Keratinocyte (primary cell): ENCODE results near the gene CPEB4. TPM values are rescaled to one million over a fixed set of nuclear protein-coding genes. Genes with fewer than 3 reads are reported as not detected.

Source experiments
- DNase-seq: peaks from one replicate; pipeline ENCODE4 v3.0.0-alpha.2; 2011; ENCODE audit warnings: low read depth, missing footprints, low spot score
- FAIRE-seq: peaks from 2 replicates; lab custom pipeline; 2011; peaks lifted over from hg19 to GRCh38; lab: Jason Lieb, UNC
- H2AFZ ChIP-seq: 2 replicates; pipeline ENCODE4 v1.6.0; 2012; ENCODE audit warnings: low read length, control low read depth, inconsistent platforms; ENCODE audit not compliant: control insufficient read depth
- H3K27ac ChIP-seq: 2 replicates; pipeline ENCODE4 v1.5.1; 2011; ENCODE audit warnings: low read length; ENCODE audit not compliant: control insufficient read depth, insufficient read depth
- H3K27me3 ChIP-seq: 3 replicates; pipeline ENCODE4 v1.6.0; 2011; ENCODE audit warnings: low read length; ENCODE audit not compliant: control insufficient read depth, insufficient read depth; ENCODE audit errors: extremely low read depth
- H3K36me3 ChIP-seq, 2 experiments: 2 replicates in 1 of 2; 3 replicates in 1 of 2; pipeline ENCODE4 v1.5.1; 2011; ENCODE audit warnings: low read length in 2 of 2, mild to moderate bottlenecking in 1 of 2; ENCODE audit not compliant: control insufficient read depth in 2 of 2, insufficient read depth in 2 of 2; ENCODE audit errors: extremely low read depth in 1 of 2
- H3K4me1 ChIP-seq: 3 replicates; pipeline ENCODE4 v1.5.1; 2011; ENCODE audit warnings: low read length; ENCODE audit not compliant: control insufficient read depth, insufficient read depth; ENCODE audit errors: extremely low read depth
- H3K4me2 ChIP-seq: 3 replicates; pipeline ENCODE4 v1.6.0; 2011; ENCODE audit warnings: low read depth, low read length; ENCODE audit not compliant: control insufficient read depth, insufficient read depth; ENCODE audit errors: extremely low read depth
- H3K4me3 ChIP-seq, 3 experiments: fragments of 200-600 bp in 1 of 3; sonication (generic) in 1 of 3; 2 replicates in 2 of 3; 3 replicates in 1 of 3; pipeline ENCODE4 v1.5.1; 2011 to 2016; ENCODE audit warnings: low read length in 3 of 3, mild to moderate bottlenecking in 3 of 3, control low read depth in 2 of 3, inconsistent platforms in 1 of 3, low read depth in 1 of 3, mixed read lengths in 1 of 3, mixed run types in 1 of 3, moderate library complexity in 1 of 3; ENCODE audit not compliant: control insufficient read depth in 2 of 3, insufficient read depth in 2 of 3; ENCODE audit errors: extremely low read depth in 1 of 3
- H3K79me2 ChIP-seq: 2 replicates; pipeline ENCODE4 v1.6.0; 2012; ENCODE audit warnings: low read length; ENCODE audit not compliant: control insufficient read depth, insufficient read depth
- H3K9ac ChIP-seq: 3 replicates; pipeline ENCODE4 v1.6.0; 2011; ENCODE audit warnings: low read length; ENCODE audit not compliant: control insufficient read depth, insufficient read depth; ENCODE audit errors: extremely low read depth
- H3K9me1 ChIP-seq: 3 replicates; pipeline ENCODE4 v1.6.0; 2011; ENCODE audit warnings: low read length; ENCODE audit not compliant: control insufficient read depth, insufficient read depth; ENCODE audit errors: extremely low read depth
- H3K9me3 ChIP-seq: 2 replicates; pipeline ENCODE4 v1.5.1; 2012; ENCODE audit warnings: low read depth, low read length; ENCODE audit not compliant: control insufficient read depth
- H4K20me1 ChIP-seq: 3 replicates; pipeline ENCODE4 v1.6.0; 2011; ENCODE audit warnings: low read length; ENCODE audit not compliant: control insufficient read depth, insufficient read depth; ENCODE audit errors: extremely low read depth
- EZH2 ChIP-seq: IDR thresholded peaks from one replicate; pipeline ENCODE4 v1.6.1; 2012; ENCODE audit warnings: inconsistent platforms, mild to moderate bottlenecking, low read length, moderate library complexity
- dilution Hi-C: fragments of 300-500 bp; cut with MboI; formaldehyde crosslinking; loops from one replicate; pipeline ENCODE4 v1.7.0; 2020; ENCODE audit warnings: low sequenced_read_pairs; ENCODE audit not compliant: extremely low pct_ligation_motif_present
- polyA plus RNA-seq, 5 experiments: library from polyadenylated mRNA; depleted of rRNA in 3 of 5; stranded (reverse) in 3 of 5; stranded (forward) in 1 of 5; unstranded in 1 of 5; fragments of >200 nt; gene quantifications; 1 replicate in 1 of 5; 2 replicates in 3 of 5; 3 replicates in 1 of 5; pipeline versions ENCODE4 v1.2.1 to v1.2.3, GENCODE V29; 2011 to 2012; ENCODE audit warnings: missing spikeins in 2 of 5, low read depth in 1 of 5, low replicate concordance in 1 of 5
- TF ChIP-seq, protein P1 (sequence below), 3 experiments: IDR thresholded peaks in 1 of 3; conservative IDR thresholded peaks in 1 of 3; optimal IDR thresholded peaks in 1 of 3; 2 replicates in 2 of 3; 3 replicates in 1 of 3; pipeline versions ENCODE3 to v1.5.1; 2011; ENCODE audit warnings: low read length in 3 of 3, mild to moderate bottlenecking in 3 of 3, moderate library complexity in 2 of 3, control low read depth in 1 of 3, inconsistent platforms in 1 of 3; ENCODE audit not compliant: insufficient read depth in 2 of 3; ENCODE audit errors: extremely low read depth in 1 of 3

The CPEB4 gene
- polyA plus RNA-seq, 1 donor (not counting 4 experiments of a cell fraction or from before 2014, with no cell fraction given) = 13.8 TPM

DNA sequence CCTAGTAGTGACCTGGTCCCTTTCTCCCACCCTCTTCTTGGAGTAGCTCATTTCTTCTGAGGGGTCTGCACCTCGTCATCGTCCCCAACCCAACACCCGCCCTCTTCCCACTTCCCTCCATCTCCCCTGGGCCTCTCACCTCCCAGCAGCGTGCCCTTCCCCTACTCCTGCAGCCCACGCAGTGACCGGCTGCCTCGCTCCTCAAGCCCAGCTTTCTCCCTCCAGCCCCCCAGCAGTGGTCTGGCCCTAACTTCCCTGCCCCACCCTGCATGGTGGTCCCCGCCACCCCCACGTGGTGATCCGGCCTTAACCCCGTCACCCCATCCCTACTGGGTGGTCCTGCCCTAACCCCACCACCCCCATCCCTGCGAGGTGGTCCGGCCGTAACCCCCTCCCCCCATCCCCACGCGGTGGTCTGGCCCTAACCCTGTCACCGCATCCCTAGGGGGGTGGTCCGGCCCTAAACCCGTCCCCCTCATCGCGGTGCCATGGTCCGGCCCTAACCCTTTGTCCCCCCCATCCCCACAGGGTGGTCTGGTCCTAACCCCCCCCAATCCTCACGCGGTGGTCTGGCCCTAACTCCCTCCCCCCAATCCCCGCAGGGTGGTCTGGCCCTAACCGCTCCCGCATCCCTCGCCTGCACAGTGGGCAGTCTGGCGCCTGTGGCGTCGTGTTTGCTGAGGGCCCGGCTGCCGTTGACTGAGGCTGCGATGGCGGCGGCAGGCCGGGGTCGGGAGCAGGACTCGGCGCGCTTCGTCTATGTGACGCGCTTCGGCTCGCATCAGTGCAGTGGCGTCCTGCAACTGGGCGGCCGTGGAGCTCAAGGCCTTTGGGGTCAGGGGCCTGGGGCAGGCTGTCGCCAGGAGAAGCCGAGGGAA lies 100.6 kb downstream of the CPEB4 start, which contains the start of gene C5orf47:
Gene C5orf47, plus strand, starts transcription at position 617 of the 878 bp plus-strand sequence. Its CDS starts 94 bp downstream, at position 711.
- Histone ChIP-seq H3K27ac (no peak within 1 kb of the TSS), H3K4me1 (no peaks in the 10 kb centered on the region), H2AFZ (no peak within 1 kb of the TSS), H3K79me2 (no peaks in the 10 kb centered on the region), H3K36me3 (no peaks in the 10 kb centered on the region), H3K4me3 (no peak within 1 kb of the TSS), H3K27me3 (no peaks in the 10 kb centered on the region), H3K4me2 (no peak within 1 kb of the TSS), H3K9ac (no peak within 1 kb of the TSS), H3K9me1 (no peaks in the 10 kb centered on the region), H4K20me1 (no peaks in the 10 kb centered on the region), H3K9me3 (no peaks in the 10 kb centered on the region)
- no peak for TF ChIP-seq EZH2
- TF ChIP-seq, protein P1, sequence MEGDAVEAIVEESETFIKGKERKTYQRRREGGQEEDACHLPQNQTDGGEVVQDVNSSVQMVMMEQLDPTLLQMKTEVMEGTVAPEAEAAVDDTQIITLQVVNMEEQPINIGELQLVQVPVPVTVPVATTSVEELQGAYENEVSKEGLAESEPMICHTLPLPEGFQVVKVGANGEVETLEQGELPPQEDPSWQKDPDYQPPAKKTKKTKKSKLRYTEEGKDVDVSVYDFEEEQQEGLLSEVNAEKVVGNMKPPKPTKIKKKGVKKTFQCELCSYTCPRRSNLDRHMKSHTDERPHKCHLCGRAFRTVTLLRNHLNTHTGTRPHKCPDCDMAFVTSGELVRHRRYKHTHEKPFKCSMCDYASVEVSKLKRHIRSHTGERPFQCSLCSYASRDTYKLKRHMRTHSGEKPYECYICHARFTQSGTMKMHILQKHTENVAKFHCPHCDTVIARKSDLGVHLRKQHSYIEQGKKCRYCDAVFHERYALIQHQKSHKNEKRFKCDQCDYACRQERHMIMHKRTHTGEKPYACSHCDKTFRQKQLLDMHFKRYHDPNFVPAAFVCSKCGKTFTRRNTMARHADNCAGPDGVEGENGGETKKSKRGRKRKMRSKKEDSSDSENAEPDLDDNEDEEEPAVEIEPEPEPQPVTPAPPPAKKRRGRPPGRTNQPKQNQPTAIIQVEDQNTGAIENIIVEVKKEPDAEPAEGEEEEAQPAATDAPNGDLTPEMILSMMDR (optimal IDR thresholded peaks at IDR 0.05 in 1 of 3, IDR thresholded peaks at IDR 0.05 in 1 of 3, conservative IDR thresholded peaks at IDR 0.05 in 1 of 3; ENCODE audit: extremely low read depth in 1 of 3, insufficient read depth in 2 of 3, low read length in 3 of 3) = no peak
- dilution Hi-C loops = no loop called here
- FAIRE-seq (no peak), DNase-seq (no peak)

- no peak for TF ChIP-seq EZH2
- TF ChIP-seq, protein P1 (optimal IDR thresholded peaks at IDR 0.05 in 1 of 3, IDR thresholded peaks at IDR 0.05 in 1 of 3, conservative IDR thresholded peaks at IDR 0.05 in 1 of 3; ENCODE audit: extremely low read depth in 1 of 3, insufficient read depth in 2 of 3, low read length in 3 of 3) = no peak
- H3K36me3 ChIP-seq = no peaks in the 10 kb centered on the region
- no peaks in the 10 kb centered on the region for H3K27me3 ChIP-seq
- H2AFZ ChIP-seq = no peak overlapping the region
- no peaks in the 10 kb centered on the region for H3K4me1 ChIP-seq
- H3K27ac ChIP-seq = no peak overlapping the region
- no peaks in the 10 kb centered on the region for H3K9me1 ChIP-seq
- no peak overlapping the region for H3K4me3 ChIP-seq
- FAIRE-seq = no peak
- no peaks in the 10 kb centered on the region for H3K79me2 ChIP-seq
- DNase-seq = no peak
- H3K9me3 ChIP-seq = no peaks in the 10 kb centered on the region
- H4K20me1 ChIP-seq = no peaks in the 10 kb centered on the region
- dilution Hi-C loops = no loop called here
- no peak overlapping the region for H3K4me2 ChIP-seq
- no peak overlapping the region for H3K9ac ChIP-seq
Measured at GRCh38 chr5:173989432-173990082, 101.4 kb downstream of the CPEB4 start.
